ENCODE measurements around the gene KDM6B.
A peak's percentile ranks its signal among the peaks of the same experiment; 100 is the strongest.

Gene KDM6B

DNA sequence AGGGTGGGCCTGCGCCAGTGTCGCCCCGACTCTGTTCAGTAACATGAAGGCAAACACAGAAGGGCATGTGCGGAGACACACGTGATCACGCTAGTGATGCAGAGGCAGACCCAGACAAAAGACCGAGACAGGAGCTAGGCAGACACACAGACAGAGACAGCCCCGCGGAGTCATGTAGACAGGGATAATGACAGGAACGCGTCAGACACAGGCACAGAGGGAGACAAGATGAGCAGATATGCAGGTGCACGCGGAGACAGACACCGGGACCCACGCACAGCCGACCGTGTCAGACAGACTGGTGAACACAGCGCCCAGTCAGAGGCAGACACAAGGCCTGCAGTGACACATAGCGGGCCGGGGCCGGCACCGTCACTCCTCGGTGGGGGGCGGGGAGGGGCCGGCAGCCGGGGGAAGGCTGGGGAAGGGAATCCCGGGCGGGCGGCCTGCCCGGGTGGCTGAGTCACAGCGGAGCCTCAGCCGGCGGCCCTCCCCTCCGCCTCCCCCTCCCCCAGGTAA is 7.4 kb downstream of the KDM6B start:
- DNase-seq (ENCODE audit: low read depth in 2 of 2): peak in 1 of 2 experiments; percentile 80

GRCh38 chr17:7841915-7842379 is 7.9 kb downstream of the KDM6B start:
- DNase-seq (ENCODE audit: low read depth in 2 of 2): peak in 1 of 2 experiments; percentile 72

GRCh38 chr17:7842380-7843256 is 8.6 kb downstream of the KDM6B start:
- DNase-seq (ENCODE audit: low read depth in 2 of 2): peak in 1 of 2 experiments; percentile 74

DNA sequence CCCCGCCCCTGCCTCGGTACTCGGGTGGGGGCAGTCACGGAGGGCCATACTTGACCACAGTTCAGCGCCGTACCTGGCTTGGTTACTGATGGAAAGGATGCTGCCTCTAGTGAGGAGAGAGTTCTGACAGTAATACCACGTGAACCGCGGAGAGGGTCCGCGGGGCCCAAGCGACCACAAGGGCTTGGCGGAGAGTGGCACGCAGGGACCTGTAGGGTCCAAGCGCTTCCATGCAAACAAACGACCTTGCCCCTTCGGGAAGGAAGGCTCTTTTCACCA is 9.2 kb downstream of the KDM6B start:
- DNase-seq (ENCODE audit: low read depth in 2 of 2): no peak

- DNase-seq (ENCODE audit: low read depth in 2 of 2): no peak
Observed at GRCh38 chr17:7843536-7844291, 9.7 kb downstream of the KDM6B start.

DNA sequence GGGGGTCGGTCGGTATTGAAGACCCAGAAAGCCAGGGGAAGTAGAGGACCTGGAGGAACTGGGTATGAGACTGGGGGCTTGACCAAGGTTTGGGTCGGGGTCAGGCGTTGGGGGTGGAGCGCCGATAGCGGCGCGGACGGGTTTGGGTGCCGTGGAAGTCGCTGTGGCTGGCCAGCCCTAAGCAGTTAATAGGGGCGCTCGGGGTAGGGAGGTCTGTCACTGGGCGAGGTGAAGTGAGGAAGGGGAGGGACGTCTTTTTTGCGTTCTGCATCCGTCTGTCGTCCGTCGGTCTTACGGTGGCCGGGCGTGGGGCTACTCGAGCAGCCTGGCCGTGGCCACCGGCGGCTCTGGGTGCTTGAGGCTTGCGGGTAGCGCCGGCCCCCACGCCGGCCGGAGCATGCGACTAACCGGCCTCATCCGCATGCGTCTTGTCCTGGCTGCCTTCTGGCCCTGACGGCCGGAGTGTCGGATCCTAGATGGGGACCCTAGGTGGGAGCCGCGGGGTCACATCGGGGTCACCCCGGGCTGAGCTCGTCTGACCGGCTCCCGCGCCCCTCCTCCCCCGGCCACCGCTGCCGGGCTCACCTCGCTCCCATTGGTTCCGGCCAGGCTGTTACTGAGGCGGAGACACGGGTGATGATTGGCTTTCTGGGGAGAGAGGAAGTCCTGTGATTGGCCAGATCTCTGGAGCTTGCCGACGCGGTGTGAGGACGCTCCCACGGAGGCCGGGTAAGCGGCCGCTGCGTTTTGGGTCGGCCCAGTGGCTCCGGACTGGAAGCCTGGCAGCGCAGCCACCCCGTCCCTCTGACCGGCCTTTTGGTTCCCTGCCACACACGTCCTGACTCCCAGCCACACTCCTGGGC is 10.5 kb downstream of the KDM6B start:
- DNase-seq (ENCODE audit: low read depth in 2 of 2): peak in 1 of 2 experiments; percentile 79

- no peak for DNase-seq (ENCODE audit: low read depth in 2 of 2)
Observed at GRCh38 chr17:7845359-7846062, 11.5 kb downstream of the KDM6B start.

DNA sequence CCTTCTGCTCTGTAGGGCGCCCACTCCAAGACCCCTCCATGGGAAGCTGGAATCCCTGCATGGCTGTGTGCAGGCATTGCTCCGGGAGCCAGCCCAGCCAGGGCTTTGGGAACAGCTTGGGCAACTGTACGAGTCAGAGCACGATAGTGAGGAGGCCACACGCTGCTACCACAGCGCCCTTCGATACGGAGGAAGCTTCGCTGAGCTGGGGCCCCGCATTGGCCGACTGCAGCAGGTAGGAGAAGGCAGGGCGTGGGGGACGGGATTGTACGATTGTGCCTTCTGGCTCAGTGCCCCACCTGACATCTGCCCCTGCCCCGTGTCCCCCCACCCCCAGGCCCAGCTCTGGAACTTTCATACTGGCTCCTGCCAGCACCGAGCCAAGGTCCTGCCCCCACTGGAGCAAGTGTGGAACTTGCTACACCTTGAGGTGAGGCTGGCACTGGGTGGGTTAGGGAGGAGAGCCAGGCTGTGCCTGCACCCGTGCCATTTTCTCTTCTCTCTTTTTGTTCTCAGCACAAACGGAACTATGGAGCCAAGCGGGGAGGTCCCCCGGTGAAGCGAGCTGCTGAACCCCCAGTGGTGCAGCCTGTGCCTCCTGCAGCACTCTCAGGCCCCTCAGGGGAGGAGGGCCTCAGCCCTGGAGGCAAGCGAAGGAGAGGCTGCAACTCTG is 12.2 kb downstream of the KDM6B start:
- DNase-seq (ENCODE audit: low read depth in 2 of 2): no peak

DNA sequence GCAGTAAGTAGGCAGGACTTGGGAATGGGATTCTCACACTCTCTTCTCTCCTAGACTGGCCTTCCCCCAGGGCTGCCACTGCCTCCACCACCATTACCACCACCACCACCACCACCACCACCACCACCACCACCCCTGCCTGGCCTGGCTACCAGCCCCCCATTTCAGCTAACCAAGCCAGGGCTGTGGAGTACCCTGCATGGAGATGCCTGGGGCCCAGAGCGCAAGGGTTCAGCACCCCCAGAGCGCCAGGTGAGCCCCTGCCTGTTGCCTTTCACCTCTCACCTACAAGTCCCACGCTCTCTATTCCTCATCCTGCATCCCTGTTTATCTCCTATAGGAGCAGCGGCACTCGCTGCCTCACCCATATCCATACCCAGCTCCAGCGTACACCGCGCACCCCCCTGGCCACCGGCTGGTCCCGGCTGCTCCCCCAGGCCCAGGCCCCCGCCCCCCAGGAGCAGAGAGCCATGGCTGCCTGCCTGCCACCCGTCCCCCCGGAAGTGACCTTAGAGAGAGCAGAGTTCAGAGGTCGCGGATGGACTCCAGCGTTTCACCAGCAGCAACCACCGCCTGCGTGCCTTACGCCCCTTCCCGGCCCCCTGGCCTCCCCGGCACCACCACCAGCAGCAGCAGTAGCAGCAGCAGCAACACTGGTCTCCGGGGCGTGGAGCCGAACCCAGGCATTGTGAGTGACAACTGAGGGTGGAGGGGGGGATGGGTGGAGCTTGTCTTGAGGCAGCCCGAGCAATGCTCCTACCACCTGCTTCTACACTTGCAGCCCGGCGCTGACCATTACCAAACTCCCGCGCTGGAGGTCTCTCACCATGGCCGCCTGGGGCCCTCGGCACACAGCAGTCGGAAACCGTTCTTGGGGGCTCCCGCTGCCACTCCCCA is 13.0 kb downstream of the KDM6B start:
- DNase-seq (ENCODE audit: low read depth in 2 of 2): no peak

DNA sequence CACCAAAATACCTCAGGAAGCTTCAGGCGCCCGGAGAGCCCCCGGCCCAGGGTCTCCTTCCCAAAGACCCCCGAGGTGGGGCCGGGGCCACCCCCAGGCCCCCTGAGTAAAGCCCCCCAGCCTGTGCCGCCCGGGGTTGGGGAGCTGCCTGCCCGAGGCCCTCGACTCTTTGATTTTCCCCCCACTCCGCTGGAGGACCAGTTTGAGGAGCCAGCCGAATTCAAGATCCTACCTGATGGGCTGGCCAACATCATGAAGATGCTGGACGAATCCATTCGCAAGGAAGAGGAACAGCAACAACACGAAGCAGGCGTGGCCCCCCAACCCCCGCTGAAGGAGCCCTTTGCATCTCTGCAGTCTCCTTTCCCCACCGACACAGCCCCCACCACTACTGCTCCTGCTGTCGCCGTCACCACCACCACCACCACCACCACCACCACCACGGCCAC is 14.1 kb downstream of the KDM6B start:
- no peak for DNase-seq (ENCODE audit: low read depth in 2 of 2)

- DNase-seq (ENCODE audit: low read depth in 2 of 2): no peak
Observed at GRCh38 chr17:7848739-7849129, 14.7 kb downstream of the KDM6B start.

DNA sequence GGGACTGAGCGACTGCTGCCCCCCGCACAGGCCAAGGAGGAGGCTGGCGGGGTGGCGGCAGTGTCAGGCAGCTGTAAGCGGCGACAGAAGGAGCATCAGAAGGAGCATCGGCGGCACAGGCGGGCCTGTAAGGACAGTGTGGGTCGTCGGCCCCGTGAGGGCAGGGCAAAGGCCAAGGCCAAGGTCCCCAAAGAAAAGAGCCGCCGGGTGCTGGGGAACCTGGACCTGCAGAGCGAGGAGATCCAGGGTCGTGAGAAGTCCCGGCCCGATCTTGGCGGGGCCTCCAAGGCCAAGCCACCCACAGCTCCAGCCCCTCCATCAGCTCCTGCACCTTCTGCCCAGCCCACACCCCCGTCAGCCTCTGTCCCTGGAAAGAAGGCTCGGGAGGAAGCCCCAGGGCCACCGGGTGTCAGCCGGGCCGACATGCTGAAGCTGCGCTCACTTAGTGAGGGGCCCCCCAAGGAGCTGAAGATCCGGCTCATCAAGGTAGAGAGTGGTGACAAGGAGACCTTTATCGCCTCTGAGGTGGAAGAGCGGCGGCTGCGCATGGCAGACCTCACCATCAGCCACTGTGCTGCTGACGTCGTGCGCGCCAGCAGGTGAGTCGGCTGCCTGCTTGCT is 15.2 kb downstream of the KDM6B start:
- DNase-seq (ENCODE audit: low read depth in 2 of 2): no peak

DNA sequence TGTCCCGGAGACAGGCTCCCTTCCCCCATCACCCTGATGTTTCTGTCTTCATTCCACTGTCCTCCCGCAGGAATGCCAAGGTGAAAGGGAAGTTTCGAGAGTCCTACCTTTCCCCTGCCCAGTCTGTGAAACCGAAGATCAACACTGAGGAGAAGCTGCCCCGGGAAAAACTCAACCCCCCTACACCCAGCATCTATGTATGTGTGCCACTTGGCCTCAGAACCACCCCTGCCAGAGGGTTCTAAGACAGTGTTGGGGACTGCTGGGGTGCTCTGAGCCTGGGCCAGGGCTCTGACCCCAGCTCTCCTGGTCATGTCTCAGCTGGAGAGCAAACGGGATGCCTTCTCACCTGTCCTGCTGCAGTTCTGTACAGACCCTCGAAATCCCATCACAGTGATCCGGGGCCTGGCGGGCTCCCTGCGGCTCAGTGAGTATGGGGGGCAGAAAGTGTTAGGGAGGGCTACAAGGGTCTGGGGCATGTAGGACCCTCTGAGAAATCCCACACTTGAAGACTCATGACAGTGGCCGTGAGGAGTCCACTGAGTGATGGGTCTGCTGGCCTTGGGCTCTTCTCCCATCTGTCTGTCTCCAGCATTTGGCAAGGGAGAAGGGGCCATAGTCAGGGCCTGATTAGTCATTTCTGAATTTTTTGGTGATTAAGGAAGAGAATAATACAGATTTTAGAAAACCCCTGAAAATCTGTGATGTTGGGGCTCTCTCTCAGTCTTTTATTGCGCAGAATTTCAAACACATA is 15.9 kb downstream of the KDM6B start:
- no peak for DNase-seq (ENCODE audit: low read depth in 2 of 2)

DNA sequence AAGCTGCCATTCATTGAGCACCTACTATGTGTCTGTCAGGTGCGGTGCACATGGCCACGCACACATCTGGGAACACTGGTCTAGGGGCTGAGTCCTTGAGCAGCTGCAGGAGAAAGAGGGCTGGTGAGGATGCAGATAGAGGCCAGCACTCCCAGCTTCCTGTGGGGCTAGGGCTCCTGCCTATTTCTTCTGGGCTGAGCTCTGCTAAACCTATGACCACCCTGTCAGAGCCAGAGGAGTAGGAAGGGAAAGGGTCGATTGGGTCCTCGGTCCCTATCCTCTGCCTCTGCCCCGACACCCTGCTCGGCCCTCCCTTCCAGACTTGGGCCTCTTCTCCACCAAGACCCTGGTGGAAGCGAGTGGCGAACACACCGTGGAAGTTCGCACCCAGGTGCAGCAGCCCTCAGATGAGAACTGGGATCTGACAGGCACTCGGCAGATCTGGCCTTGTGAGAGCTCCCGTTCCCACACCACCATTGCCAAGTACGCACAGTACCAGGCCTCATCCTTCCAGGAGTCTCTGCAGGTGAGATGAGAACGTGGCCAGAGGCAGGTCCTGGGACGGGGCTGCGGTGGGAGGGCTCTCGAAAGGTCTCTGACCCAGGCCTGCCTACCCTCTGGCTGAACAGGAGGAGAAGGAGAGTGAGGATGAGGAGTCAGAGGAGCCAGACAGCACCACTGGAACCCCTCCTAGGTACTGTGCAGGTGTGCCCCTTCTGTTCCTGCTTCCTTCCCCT is 16.9 kb downstream of the KDM6B start:
- DNase-seq (ENCODE audit: low read depth in 2 of 2): no peak

DNA sequence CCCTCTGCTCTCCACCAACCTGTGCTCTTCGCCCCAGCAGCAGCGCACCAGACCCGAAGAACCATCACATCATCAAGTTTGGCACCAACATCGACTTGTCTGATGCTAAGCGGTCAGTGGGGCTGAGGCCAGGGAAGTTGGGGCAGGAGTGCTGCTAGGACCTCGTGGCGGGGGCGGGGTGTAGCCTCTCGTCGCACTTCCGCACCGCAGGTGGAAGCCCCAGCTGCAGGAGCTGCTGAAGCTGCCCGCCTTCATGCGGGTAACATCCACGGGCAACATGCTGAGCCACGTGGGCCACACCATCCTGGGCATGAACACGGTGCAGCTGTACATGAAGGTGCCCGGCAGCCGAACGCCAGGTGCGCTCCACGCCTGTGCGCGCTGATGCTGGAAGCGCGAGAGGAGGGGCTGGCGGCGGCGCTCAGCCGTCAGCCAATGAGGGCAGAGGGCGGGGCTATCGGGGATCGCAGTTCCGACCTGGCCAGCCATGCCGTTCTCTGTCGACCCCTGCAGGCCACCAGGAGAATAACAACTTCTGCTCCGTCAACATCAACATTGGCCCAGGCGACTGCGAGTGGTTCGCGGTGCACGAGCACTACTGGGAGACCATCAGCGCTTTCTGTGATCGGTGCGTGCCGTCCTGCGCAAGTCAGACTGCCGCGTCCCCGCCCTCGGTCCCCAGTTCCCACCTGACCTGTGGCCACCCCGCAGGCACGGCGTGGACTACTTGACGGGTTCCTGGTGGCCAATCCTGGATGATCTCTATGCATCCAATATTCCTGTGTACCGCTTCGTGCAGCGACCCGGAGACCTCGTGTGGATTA is 17.6 kb downstream of the KDM6B start:
- DNase-seq (ENCODE audit: low read depth in 2 of 2): peak; percentile 56

DNA sequence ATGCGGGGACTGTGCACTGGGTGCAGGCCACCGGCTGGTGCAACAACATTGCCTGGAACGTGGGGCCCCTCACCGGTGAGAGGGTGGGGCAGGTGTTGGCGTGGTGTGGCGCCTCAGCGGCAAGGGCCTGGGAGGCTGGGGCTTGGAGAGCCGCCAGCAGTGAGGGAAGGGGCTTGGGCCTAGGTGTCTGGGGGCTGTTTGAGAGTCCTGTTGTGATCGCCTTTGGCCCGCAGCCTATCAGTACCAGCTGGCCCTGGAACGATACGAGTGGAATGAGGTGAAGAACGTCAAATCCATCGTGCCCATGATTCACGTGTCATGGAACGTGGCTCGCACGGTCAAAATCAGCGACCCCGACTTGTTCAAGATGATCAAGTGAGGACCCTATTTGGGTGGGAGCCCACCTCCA is 18.2 kb downstream of the KDM6B start:
- no peak for DNase-seq (ENCODE audit: low read depth in 2 of 2)

Data from fibroblast of skin of left quadriceps (primary cell).